ENCODE results near the gene CYB5R2.
"Not testable (repeated sequence)": the region's sequence is repeated elsewhere in the genome, so short reads cannot be mapped to it uniquely, and the experiment has no call there.

Gene CYB5R2

DNA sequence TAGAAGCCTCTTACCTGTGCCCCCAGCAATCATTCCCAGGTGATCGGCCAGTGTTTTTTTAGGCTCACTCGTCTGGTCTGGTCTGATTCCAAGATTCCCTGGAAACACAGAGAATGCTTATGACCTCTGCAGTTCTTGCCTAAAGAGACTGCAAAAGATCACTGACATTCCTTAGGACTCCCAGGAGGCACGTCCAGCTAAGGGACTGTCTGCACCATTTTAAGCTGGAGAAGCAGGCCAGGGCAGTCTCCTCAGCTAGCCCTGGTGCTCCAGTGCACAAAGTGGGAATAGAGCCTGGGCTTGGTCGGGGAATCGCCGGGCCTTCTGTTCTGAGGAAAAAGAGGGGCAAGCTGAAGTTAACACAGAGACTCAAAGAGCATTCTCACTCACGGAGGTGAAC is 4.8 kb downstream of the CYB5R2 start:
- DNase-seq = no peak

DNA sequence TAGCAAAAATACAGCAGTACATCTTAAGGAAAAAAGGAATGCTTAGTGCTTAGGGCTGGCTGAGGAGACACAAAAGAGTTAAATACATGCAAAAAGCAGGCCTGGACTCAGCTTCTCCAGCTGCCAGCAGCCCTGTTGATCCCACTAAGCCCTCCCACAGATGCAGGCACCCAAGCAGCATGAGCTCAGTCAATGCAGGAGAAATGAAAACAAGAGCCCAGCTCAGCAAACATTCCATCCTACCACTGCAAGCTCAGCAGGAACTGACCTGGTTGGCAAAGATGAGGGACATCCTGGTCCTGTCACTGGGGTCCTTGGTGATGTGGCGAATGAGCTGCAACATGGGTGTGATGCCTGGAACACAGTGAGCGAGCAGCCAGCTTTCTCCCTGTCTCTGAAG is 5.8 kb downstream of the CYB5R2 start:
- no peak for DNase-seq

DNA sequence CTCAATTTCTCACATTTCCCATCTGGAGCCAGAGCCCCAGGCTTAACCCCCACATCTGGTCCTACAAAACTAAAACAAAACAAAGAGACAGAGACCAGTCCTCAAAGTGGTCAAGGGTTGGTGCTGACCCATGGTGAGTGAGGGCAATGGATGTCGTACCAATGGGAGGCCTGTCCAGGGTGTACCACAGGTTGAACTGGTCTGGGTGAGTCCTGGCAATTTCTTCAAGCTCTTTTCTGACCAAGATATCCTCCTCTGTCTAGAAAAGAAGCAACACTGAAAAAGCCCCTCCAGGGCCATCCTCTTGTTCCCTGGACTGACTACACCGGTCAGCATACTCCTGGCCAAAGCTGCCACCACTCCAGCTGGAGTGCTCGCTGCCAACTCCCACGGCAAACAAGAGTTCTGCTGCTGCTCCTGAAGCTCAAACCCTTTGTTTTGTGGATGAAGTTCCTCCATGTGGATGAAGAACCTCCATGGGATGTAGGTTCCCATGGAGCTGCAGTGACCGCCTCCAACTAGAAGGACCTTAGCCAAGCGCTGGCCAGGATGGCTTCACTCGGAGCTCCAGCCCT is 6.9 kb downstream of the CYB5R2 start:
- DNase-seq = no peak

DNA sequence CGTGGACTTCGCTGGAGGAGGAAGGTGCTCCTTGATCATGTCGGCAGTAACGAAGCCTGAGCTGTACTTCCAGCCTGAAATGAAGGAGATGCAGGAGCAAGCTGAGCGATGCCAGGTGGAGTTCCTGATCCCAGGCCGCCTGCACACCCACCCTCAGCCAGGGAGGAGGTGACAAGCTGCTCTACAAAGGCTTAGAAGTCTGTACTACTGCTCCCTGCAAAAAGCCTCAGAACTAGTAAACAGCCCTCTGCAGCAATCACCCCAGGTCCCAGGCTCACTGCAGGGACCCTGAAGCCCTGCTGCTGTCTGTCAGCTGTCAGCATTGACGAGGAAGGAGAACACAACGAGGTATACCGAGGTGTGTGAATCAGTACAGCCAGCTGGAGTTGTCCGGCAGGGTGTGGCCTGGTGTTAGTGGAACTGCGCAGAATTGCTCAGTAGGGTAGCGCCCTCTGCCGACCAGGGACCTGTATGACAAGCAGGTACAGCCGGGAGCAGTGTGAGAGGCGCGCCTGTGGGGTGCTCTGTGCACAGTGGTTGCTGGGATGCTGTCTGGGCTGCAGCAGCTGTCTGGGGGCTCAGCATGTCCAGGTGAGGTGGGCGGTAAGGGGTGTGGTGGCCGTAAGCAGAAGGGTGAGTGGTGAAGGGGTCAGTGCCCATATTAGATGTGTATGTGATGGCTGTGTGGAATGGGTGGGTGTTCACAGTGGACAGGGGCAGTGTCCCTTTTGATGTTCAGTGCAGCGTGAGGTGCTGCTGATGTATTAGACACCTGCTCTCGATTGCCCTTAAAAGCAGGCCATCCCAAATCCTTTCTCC is 7.6 kb downstream of the CYB5R2 start:
- peak; percentile 63 for DNase-seq

DNA sequence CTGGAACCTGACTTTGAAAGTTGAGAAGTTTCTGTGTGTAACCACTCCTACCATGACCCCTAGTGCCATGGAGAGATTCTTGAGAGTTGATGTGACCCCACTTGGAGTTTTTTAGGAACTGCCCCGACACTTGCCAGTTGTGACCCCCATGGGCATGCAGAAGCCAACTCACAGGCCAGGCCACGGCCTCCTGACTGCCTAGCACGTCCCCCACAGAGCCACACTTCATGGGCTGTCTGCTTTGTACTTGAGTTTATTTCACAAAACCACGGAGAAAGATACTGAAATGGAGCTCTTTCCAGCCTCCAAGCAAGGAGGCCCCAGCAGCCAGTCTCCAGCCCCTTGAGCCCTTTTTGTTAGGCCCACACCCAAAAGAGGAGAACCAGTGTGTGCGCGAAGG is 8.4 kb downstream of the CYB5R2 start:
- DNase-seq = no peak

DNA sequence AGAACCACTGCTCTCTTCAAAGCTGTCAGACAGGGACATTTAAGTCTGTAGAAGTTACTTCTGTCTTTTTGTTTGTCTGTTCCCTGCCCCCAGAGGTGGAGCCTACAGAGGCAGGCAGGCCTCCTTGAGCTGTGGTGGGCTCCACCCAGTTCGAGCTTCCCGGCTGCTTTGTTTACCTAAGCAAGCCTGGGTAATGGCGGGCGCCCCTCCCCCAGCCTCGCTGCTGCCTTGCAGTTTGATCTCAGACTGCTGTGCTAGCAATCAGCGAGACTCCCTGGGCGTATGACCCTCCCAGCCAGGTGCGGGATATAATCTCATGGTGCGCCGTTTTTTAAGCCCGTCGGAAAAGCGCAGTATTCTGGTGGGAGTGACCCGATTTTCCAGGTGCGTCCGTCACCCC is 9.8 kb downstream of the CYB5R2 start:
- not testable (repeated sequence) for DNase-seq

DNA sequence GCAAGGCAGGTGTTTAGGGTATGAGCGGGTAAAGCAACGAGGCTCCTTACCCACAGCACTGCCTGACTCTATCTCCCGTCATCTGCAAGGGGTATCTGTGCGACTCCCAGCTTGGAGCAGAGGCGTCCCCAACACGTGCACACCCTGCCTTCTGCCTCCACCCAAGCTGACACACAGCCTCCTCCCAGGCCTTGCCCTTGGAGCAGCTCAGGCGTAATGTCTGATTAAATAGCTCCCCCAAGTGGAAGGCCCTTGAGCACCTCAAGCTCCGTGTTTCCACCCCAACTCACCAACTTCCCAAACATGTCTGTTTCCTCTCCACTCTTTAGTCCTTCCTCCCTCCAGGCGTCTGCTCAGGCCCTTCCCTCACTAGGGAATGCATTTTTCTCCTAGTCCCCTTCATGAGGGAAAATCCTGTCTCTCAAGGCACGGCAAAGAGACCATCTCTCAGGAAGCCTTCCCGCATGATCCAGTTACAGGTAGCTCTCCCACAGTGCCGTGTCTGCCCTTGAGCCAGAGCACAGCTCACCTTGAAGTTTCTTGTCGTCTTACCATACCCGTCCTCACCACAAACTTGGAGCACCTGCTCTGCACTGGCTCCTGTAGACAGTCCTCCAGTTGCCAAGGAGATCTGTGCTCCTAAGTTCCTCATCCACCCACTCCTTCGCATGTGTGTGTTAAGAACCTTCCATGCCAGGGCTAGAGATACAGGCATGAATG is 15.8 kb downstream of the CYB5R2 start:
- DNase-seq = no peak

DNA sequence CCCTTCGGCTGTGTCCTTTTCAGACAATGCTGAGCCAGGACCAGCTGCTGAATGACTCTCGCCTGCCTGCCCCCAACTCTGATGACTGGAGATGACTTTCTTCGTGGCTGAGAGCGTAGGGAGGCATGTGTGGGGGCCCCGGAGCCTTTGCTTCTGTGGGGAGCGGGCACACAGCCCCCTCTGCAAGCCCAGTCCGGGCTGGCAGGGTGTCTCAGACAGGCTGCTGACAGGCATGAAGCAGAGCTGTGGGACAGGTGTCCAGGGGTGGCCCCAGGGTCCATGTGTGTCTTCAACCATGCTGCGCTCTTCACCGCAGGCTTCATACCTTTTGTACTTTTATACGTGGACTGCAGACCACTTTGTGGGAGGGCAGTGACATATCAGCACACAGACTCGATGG is 16.6 kb downstream of the CYB5R2 start:
- DNase-seq = no peak

DNA sequence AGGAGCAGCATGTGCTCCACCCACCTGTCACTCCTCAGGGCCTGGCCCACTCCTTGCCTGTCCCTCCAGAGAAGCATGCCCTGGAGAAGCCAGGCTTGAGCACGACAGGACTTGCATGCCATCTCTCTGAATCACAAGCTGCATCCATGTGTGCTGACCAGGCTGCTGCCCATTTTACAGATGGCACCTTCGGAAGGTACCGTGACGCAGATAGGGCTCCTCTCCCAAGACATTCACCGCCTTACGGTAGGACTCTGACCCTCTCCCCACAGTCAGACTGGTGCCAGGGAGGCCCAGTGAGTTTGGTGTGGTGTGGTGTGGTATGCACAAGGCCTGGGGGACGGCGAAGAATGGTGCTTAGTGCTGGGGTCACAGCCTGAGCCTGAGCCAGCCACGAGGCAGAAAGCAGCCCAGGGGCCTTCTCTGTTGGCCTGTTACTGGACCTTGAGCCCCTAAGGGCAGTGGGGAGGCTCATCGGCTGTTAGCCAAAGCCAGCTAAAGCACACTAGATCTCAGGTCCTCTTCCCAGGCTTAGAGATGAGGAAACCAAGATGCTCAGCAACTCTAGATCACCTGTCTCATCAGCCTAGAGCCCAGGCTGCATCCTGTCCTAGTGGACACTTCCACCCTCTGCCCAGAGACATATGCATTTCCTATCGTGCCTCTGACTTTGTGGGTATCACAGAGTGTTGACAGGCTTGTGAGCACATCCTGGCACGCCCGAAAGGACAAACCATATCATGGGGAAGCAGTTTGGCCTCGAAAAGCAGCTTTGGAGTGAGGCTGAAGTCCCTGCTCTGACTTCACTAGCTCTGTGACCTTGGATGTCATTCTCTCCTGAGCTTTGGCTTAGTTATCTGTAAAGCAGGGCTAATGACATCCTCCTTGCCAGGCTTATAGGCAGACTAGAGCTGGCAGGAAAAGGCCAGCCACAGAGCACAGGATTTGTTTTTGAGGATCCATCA is 17.8 kb downstream of the CYB5R2 start:
- no peak for DNase-seq

DNA sequence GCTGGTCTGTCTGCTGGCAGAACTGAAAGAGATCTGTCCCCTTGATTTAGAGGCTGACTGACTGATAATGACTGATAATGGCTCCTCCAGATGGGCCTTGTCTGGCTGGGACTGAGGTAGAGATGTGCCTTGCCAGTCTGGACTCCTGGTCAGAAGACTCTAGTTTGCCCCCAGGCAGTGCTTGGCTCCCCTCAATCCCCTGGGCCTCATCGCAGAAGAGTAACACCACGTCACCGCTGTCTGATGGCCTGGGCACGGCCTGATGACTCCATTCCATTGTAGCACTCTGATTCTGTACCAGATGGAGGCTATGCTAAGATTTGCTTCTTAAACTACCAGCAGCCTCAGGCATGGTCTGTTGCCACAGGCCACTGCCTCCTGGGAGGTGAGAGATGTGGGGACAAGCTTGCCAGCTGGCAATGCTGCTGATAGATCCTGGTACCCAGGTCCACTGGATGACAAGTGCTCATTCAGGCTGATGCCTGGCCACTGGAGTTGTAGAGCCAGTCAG is 19.1 kb downstream of the CYB5R2 start:
- no peak for DNase-seq

DNA sequence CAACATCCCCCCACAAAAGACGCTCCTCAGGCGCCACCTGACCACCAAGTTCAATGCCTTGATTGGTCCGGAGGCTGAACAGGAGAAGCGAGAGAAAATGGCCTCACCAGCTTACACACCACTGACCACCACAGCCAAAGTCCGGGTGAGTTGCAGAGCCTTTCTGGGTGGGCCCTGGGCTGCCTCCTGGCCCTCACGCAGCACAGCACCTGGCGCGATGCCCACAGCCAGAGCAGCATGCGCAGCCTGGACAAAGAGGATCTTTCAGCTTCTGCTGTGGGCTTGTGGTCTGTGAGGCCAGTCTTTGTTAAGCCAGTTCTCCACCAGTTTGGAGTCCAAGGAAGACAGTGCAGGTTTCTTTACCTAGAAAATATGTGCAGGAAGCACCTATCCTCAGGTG is 21.6 kb downstream of the CYB5R2 start:
- no peak for DNase-seq

DNA sequence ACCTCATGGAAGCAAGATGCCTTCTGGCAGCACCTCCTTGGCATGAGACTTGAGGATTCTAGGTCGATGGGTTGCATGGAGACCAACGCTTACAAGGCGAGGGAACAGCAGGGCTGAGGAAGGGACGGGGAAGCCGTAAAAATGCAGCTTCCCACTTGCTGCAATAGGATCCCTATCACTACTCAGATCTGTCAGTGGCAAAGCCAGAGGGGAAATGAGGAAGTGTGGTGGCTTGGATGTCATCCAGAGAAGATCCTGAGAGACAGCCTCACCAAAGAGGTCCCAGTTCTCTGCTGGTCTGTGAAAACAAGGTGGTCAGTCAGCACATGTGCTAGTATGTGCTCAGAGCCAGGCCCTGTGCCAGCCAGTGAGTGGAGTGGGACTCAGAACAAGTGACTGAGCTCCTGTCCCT is 22.2 kb downstream of the CYB5R2 start:
- DNase-seq = no peak

DNA sequence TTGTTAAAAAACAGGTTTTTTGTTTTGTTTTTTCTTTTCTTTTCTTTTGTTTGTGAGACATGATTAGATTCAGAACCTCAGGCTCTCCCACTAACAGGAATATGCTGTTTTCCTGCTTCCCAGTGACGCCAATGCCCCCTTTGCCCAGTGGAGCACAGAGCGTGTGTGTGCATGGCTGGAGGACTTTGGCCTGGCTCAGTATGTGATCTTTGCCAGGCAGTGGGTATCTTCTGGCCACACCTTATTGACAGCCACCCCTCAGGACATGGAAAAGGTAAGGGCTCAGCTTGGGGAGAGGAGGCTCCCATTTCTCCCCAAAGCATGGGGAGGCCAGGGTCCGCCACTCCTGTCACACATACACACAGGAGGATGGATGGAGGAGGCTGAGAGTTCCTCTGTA is 25.0 kb downstream of the CYB5R2 start:
- no peak for DNase-seq

DNA sequence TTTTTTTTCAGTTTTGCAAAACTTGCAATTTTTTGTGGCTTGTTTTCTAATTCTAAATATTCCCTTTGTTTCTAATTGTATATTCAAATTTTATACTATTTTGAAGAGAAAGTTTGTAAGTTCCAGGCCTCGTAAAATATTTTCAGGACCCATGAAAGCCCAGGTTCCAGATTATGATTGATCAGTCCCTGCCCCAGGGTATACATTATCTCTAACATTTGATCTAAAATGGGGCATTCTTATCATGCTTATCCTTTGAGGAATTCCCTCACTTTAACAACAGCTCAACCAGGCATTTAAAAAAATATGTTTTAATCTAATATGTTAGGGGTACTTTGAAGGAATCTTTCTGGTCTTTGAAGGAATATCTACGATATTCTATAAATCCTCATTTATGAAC is 26.4 kb downstream of the CYB5R2 start:
- no peak for DNase-seq

DNA sequence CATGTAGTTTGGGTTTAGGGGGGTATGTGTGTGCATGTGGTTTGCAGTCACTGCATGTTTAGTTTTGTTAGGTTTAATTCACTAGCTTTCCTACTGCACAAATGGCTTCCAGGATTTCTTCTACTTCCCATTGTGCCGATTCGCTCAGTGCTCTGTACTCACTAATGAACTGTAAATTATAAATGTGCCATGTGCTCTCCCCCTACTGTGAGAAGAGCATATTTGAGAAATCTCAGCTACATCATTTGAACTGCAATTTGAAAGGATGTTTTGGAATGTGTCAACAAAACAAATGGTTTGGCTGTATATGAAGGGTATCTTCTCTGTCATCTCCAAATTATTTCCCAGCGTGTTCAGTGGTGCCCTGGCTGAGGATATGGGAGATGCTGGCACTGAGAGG is 28.1 kb downstream of the CYB5R2 start:
- no peak for DNase-seq

DNA sequence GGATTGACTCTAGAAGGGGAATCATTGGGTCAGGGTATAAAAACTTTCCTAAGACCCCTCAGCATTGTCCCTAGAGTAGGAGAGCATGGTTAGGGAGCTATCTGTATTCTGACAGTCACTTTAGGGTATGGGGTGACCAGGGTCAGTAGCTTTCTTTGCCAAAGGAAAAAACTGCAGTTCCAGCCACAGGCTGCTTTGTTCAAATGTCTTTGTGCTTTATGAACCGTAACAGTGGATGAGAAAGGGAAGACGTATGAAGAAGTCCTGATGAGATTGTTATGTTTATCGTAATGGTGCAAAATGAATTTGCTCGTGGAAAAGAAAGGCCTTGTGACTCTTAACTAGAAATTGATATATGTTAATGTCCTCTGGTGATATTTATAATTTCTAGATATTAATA is 30.0 kb downstream of the CYB5R2 start:
- DNase-seq = no peak

DNA sequence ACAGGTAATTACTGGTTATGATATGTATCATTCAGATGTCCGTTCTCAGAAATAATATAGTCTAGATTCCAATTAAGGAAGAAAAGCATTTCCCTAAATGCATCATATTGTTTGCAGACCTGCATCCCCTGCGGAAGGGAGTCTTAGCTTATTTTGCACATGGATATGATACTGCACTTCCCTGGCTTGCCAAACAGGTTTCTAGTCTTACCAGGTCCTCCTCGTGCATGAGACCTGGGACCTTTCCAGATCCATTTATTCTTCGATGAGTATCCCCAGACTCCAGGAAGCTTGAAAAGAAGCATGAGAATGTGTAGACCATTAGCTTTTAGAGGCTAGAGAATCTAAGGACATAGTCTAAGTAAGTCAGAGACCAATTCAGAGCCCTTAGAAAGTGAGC is 30.6 kb downstream of the CYB5R2 start:
- no peak for DNase-seq

DNA sequence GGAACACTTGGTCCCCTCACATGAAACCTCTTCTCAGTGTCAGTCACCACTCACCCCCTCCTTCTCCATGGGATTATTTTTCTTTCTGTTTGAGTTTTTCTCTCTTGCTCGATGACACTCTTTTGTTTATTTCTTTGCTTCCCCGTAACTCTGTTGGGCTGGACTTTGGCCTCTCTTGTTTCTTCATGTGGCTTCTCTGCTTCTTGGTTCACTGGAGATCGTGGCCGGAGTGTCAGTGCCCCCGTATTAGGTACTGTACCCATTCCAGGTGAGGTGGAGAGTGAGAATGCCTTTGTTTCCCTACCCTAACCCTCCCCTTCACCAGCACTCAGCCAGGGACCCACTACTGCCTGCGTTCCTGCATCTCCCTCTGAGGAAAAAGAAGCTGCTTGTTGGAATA is 32.5 kb downstream of the CYB5R2 start:
- DNase-seq = no peak

DNA sequence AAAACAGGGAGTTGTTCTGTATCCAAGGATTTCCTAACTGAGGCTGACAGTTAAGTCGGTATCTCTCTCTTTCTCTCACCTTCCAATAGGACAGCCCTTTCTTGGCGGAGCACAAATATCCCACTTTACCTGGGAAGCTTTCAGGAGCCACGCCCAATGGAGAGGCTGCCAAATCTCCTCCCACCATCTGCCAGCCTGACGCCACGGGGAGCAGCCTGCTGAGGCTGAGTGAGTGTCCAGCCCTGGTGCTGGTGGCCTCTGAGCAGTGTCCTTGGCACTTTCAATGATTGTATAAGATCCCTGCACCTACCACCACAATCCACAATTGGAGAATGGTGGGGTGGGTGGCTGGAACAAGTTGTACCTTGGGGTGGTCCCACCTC is 33.7 kb downstream of the CYB5R2 start:
- DNase-seq = no peak

DNA sequence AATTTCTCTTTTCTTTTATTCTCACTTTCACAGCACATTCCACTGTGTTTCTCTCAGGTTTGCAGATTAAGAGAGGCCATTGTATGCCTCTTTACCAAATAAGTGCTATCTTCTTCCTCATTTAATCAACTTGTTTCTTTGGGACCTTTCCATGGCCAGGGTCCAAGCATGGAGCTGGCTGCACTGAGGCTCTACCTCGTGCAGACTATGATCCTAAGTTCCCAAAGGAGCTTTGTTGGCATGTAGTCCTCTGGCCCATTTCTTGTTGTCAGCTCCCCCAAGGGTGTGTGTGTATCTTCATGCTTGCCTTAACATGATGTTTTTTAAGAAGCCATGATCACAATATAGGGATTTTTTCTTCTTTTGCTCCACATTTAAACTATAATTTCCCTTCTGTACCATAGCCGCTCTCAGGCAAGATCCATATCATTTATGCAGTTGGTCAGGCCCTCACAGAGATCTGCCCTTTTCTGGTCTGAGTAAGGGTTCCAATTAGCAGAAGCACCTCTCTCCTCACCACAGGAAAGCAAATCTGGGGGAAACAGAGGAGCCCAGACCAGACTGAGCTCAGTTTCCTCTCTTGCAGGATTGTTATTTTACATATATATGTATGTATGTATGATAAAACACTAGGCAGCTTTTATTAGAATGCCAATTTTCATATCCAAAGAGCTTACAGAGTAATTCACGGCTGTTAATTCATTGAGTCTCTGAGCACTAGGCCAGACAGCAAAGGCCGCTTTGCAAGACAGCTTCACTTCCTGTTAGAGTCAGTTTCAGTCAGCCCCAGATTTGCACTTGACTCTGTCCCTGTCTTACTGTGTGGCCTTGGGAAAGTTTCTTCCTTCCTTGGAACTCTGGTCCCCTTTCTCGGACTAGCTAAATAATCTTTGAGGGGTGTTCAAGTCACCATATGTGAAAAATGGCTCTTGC is 34.3 kb downstream of the CYB5R2 start:
- no peak for DNase-seq

DNA sequence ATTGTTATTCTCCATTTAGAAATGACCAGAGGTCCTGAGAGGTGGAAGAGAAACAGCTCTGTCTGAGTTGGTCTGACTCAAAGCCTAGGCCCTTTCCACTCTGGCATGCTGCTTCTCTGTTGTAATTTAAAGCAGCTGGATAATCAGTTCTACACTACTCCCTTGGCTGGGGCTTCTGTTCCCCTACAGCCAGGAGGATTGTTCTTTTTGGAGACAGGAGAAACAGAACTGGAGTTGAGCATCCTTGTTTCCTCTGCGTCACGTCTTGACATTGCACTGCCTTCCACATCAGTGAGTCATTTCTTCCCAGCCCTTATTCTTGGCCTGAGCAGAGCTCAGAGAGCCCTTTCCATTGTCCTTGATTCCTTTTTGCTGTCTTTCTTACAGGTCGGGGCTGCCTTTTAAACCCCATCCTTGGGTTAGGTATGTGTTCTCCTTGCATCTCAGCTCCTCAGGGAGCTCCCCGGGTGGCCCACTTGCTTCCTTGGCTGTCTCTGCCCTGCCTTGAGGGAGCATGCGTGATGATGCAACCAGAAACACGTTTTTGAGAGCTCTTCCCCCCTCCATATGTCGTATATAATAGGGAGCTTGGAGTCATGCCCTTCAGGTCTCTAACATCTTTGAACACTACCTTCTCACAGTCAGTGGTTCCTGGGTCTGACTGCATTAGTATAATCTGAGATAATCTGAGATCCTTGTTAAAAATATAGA is 35.7 kb downstream of the CYB5R2 start:
- DNase-seq = no peak

Measured in activated T-cell treated with anti-CD3 and anti-CD28 coated beads, Interleukin-2, amount 50 U/mL, for 1 hour (primary cell).